Ishikawa (cell line): ENCODE data around the gene OR10A3.

Experiments used
- CREB1 ChIP-seq: IDR thresholded peaks from 2 replicates; pipeline ENCODE4 v1.6.1; 2012; ENCODE audit warnings: low read depth
- EGR1 ChIP-seq: IDR thresholded peaks from 2 replicates; pipeline ENCODE4 v1.6.1; 2012
- REST ChIP-seq: IDR thresholded peaks from 2 replicates; pipeline ENCODE4 v1.6.1; 2012; ENCODE audit warnings: low read depth, mild to moderate bottlenecking
- YY1 ChIP-seq: IDR thresholded peaks from 2 replicates; pipeline ENCODE4 v1.6.1; 2012; ENCODE audit warnings: low read depth

- TF ChIP-seq CREB1 = no peak
- no peak for TF ChIP-seq EGR1
- TF ChIP-seq YY1 = no peak
- no peak for TF ChIP-seq REST
These were observed 30.3 kb upstream of the OR10A3 start for GRCh38 chr11:7971846-7972245.
